ENCODE measurements around the gene MAGEH1. TPM values are rescaled to one million over a fixed set of nuclear protein-coding genes. Genes with fewer than 3 reads are reported as not detected.
A peak's percentile ranks its signal among the peaks of the same experiment; 100 is the strongest.
"Not testable (repeated sequence)": the region's sequence is repeated elsewhere in the genome, so short reads cannot be mapped to it uniquely, and the experiment has no call there.

MAGEH1 gene
- 19.1 TPM for total RNA-seq

GRCh38 chrX:55451990-55452832, at the start of gene MAGEH1:
Gene MAGEH1, plus strand, starts transcription at chrX:55452127. Its CDS starts 248 bp downstream, at chrX:55452375.
- peak; percentile 86 for DNase-seq (ENCODE audit: low spot score)

- DNase-seq (ENCODE audit: low spot score): not testable (repeated sequence)
Measured at GRCh38 chrX:55427079-55427478, 24.8 kb upstream of the MAGEH1 start.

DNA sequence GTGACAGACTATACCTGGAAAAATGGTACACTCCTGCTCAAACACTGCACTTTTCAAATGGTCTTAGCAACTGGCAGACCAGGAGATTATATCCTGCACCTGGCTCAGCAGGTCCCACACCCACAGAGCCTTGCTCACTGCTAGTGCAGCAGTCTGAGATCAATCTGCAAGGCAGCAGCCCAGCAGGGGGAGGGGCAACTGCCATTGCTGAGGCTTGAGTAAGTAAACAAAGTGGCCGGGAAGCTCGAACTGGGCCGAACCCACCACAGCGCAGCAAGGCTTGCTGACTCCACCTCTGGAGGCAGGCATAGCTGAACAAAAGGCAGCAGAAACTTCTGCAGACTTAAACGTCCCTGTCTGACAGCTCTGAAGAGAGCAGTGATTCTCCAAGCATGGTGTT, 8.5 kb upstream of the MAGEH1 start:
- not testable (repeated sequence) for DNase-seq (ENCODE audit: low spot score)

DNA sequence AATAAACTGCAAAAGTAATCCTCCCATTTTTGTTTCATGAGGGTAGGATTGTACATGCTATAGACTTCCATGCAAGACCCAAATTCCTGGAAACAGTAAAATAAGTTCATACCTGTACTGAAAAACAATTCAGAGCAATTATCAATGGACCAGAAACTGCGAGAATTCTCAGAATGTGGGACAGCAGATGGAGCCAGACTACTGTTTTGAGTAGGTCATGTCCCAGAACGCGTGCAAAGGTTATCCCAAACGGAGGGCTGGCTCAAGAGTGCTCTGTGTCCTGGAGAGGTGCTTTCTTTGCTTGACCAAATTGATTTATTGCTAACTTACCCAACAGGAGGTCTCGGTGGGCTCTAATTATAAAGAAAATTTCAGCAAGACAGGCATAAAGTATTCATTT, 1.7 kb upstream of the MAGEH1 start:
- no peak for DNase-seq (ENCODE audit: low spot score)

DNA sequence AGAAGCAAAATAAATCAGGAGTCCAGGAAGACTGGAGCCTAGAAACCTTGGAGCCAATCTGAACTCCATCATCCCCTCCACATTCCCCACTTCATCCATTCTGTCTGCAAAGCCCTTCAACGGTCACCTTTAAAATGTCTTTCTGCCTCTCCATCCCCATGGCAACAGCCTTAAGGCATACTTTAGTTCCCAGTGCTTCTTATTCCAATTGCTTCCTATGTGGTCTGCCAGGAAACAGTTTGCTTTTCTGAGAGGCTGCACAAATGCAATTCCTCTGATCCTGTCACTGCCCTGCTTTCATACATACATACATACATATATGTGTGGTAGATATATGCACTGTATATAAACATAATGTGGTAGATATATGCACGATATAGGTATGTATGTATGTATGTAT, 786 bp upstream of the MAGEH1 start:
- DNase-seq (ENCODE audit: low spot score): no peak

DNA sequence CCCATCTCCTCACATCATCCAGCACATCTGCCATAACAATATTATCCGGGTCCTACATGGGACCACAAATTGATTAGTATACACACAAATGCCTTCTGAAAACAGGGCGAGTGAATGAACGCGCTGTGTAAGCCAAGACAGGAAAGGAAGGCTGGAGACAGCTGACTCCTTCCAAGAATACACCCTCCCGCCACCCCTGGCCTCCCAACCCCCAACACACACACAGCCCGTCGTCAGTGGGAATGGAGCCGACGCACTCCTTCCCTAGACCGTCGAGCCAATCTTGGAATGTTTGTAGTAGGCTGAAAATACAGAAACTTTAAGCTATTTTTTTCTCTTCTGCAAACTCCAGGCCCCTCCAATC, 319 bp upstream of the MAGEH1 start:
- DNase-seq (ENCODE audit: low spot score): no peak

DNA sequence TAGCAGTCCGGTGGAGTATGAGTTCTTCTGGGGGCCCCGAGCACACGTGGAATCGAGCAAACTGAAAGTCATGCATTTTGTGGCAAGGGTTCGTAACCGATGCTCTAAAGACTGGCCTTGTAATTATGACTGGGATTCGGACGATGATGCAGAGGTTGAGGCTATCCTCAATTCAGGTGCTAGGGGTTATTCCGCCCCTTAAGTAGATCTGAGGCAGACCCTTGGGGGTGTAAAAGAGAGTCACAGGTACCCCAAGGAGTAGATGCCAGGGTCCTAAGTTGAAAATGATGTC, 852 bp downstream of the MAGEH1 start:
- DNase-seq (ENCODE audit: low spot score): no peak

DNA sequence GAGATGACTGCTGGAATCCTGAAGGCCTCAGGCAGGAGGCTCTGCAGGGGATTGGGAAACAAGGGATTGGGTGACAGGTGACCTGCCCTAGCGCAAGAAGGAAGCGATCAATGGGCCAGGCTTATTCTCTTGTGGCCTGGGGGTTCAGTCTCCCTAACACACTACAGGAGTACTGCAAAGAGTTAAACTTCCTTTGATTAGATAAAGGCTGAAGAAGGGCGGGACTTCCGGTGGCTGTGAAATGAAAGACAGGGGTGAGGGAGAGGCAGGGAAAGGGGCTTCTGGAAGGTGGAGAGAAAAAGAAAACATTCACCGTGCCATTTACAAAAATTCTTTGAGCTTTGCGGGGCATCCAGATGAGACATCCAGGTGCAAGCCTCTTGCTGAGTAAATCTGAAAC, 3.8 kb downstream of the MAGEH1 start:
- DNase-seq (ENCODE audit: low spot score): not testable (repeated sequence)

GRCh38 chrX:55459426-55459825, 7.5 kb downstream of the MAGEH1 start:
- DNase-seq (ENCODE audit: low spot score): not testable (repeated sequence)

- not testable (repeated sequence) for DNase-seq (ENCODE audit: low spot score)
Measured at GRCh38 chrX:55459926-55460325, 8.0 kb downstream of the MAGEH1 start.

GRCh38 chrX:55464050-55464449, 12.1 kb downstream of the MAGEH1 start:
- not testable (repeated sequence) for DNase-seq (ENCODE audit: low spot score)

DNA sequence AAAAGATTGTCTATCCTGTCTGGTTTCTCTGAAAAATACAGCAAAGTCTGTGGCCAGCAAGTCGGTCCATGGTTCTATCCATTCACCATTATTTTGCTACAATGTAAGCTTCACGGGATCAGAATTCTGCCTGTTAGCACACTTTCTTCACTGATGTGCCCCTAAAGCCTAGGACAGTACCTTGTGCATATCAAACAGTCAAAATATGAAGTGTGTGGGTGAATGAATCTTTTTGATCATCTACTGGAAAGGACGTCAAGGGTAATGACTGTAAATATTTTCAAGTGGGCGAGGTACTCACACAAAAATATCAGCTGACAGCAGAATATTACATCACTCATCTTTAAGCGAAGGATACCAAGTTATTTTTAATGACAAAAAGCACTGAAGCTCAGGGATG, 13.2 kb downstream of the MAGEH1 start:
- DNase-seq (ENCODE audit: low spot score): not testable (repeated sequence)

GRCh38 chrX:55465791-55466190, 13.9 kb downstream of the MAGEH1 start:
- not testable (repeated sequence) for DNase-seq (ENCODE audit: low spot score)

DNA sequence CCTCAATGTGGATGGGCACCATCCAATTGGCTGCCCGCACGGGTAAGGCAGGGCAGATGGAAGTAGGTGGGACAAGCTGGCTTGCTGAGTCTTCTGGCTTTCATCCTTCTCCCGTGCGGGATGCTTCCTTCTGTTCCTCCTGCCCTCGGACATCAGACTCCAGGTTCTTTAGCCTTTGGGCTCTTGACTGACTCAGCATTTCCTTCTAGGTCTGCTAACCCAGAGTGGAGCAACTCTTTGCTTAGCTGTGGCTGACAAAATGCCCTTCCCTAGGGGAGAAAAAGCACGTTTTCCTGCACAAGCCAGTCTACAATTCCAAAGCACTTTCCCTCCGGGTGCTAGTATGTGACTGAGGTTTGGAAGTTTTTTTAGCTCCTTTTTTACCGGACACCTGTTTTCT, 28.0 kb downstream of the MAGEH1 start:
- not testable (repeated sequence) for DNase-seq (ENCODE audit: low spot score)

GRCh38 chrX:55480390-55481062, 28.6 kb downstream of the MAGEH1 start:
- DNase-seq (ENCODE audit: low spot score): no peak

- DNase-seq (ENCODE audit: low spot score): no peak
Measured at GRCh38 chrX:55484948-55485347, 33.0 kb downstream of the MAGEH1 start.

DNA sequence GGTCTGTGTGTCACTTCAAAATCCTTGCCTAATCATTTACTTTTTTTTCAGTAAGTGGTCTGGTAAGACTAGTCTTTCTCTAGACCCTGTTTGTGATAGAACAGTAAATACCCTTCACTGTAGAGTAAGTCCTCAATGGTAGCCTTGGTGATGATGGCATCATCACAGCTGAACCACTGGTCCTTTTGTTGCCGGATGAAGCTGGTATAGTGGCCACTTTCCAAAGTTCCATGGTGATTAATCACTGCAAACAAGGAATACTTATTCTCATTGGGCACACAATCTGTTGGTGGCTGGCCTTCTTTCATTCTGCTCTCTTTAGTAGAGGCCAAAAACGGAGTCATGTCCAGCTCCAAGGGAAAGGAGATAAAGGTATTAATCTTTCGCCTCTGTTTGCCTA, 34.8 kb downstream of the MAGEH1 start:
- no peak for DNase-seq (ENCODE audit: low spot score)

GRCh38 chrX:55487143-55487542, 35.2 kb downstream of the MAGEH1 start:
- no peak for DNase-seq (ENCODE audit: low spot score)

DNA sequence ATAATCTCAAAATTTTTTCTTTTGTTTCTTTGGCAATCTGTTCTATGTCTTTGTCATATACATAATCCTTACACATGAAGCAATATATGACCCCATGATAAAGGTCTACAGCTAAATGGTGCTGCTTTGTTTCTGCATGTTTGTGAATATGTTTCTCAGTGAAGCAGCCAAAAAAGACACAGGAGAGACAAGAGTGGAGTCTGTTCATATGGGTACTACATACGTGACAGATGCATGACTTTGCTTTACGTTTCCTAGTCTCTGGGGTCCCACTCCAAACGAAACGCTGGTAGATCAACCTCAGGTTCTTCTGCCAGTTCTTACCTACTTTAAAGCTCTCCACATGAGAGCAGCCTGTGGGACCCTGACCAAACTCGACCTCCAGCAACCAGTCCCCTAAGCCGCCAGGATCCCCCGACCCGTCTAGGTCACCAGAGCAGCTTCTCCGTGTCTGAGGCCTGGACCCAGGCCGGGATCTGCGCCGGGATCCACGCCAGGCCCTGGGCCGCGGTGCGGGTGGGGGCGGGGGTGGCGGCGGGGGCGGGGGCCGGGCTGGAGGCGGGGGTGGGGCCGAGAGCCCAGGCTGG, 36.2 kb downstream of the MAGEH1 start:
- peak; percentile 53 for DNase-seq (ENCODE audit: low spot score)

GRCh38 chrX:55488593-55489313, 36.8 kb downstream of the MAGEH1 start:
- DNase-seq (ENCODE audit: low spot score): peak; percentile 69

DNA sequence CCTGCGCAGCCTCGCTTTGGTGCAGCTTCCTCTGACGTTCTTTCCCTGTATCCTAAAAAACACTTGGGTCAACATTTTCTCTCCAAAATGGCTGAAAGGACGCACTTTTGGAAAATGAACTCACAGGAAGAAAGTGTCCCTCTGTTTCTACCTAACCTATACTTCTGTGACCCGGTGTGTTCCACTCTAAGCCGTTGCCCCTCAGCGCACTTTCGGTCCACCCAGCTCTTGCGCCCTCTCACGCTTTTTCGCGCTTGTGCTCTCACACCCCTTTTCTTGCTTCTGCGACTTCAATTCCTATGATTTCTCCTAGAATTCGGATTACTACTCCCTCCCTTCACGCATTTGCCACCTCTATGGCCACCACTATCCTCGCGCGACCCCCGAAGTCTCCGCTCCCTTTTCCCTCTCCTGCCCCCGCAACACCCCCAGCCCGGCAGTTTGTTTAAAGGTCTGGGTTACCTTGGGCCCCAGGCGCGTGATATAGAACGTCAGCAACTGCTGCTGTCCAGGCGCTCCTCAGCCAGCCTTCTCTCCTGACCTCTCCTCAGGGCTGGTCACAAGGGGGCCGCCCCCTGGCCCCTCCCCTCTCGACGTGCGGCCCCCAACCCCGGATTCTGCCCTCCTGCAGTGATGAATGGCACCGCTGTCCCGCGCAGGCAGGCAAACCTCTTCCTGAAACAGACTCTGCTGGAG, 37.5 kb downstream of the MAGEH1 start, which contains the start of gene USP51:
USP51 (minus strand) TSS at position 535 of the 696 bp plus-strand sequence. CDS start 909 bp downstream, outside the sequence.
- DNase-seq (ENCODE audit: low spot score): peak; percentile 61

DNA sequence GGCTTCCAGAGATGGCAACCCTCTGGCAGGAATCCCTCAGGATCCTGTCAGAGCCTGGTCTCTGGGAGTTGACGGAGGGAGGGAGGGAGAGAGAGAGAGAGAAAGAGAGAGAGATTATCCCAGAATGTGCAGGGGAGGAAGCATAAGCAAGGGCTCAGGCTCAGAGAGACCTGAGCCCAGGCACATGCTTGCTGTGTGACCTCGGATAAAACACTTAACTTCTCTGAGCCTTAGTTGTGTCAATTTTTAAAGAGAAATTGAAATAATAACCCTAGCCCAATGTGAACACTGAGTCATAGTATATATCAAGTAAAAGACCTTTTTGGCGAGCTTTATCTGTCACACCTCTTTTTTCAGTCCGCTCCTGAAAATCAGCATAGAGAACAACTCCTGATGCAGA, 38.2 kb downstream of the MAGEH1 start:
- no peak for DNase-seq (ENCODE audit: low spot score)

Measured in ureter (tissue), 1 donor.